Neutrophil (primary cell): ENCODE results near the gene COPB1.

Experiments
- H3K27ac ChIP-seq: fragments of 200-600 bp; sonication (generic); 2 replicates; pipeline ENCODE4 v1.5.1; 2016; ENCODE audit warnings: mild to moderate bottlenecking, moderate library complexity
- H3K27me3 ChIP-seq: fragments of 200-600 bp; sonication (generic); 2 replicates; pipeline ENCODE4 v1.6.0; 2016; ENCODE audit warnings: mild to moderate bottlenecking
- H3K36me3 ChIP-seq: fragments of 200-600 bp; sonication (generic); 2 replicates; pipeline ENCODE4 v1.5.1; 2017
- H3K4me1 ChIP-seq, 2 experiments: fragments of 200-600 bp in 1 of 2; sonication (generic) in 1 of 2; 1 replicate in 1 of 2; 2 replicates in 1 of 2; pipeline versions ENCODE4 v1.5.1 to v1.6.1; 2013 to 2016; ENCODE audit warnings: low read depth in 1 of 2, low read length in 1 of 2, mild to moderate bottlenecking in 1 of 2, moderate library complexity in 1 of 2; ENCODE audit not compliant: control insufficient read depth in 1 of 2, insufficient read depth in 1 of 2
- H3K4me3 ChIP-seq, 2 experiments: fragments of 200-600 bp in 1 of 2; sonication (generic) in 1 of 2; 1 replicate in 1 of 2; 2 replicates in 1 of 2; pipeline ENCODE4 v1.5.1; 2013 to 2016; ENCODE audit warnings: low read depth in 1 of 2, low read length in 1 of 2, mild to moderate bottlenecking in 1 of 2, moderate library complexity in 1 of 2
- H3K9me3 ChIP-seq: fragments of 200-600 bp; sonication (generic); 2 replicates; pipeline ENCODE4 v1.5.1; 2016
- TF ChIP-seq, protein P1 (sequence below): fragments of 200-600 bp; sonication (generic); IDR thresholded peaks from 2 replicates; pipeline ENCODE4 v1.5.1; 2016; ENCODE audit warnings: antibody characterized with exemption

COPB1 gene

DNA sequence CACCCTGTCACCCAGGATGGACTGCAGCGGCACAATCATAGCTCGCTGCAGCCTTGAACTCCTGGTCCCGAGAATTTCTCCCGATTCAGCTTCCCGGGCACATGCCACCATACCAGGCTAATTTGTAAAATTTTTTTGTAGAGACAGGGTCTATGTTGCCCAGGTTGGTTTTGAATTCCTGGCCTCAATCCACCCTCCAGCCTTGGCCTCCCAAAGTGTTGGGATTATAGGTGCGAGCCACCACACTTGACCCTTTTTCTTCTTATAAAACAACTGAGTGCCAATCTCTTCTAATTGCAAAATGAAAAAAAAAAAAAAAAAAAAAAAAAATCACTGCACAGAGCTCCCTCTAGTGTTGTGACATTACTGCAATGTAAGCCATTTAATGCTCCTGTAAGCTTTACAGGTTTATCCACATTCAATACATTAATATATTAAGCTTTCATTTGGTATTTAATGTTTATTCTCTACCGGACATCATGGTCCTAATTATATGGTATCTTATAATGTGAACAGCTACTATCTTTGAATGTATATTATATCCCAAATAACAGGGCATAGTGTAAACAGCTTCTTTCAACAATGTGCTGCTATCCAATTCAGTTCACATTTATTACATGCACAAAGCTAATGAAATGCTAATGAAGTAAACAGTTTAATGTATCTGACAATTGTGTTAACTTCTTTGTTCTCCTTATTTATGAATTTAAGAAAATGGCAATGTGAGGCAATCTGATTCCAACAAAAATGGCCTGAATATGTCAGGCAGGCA, 44.6 kb downstream of the COPB1 start:
- Histone ChIP-seq H3K36me3 (peaks cover 73% of the 10 kb centered on the region), H3K9me3 (no peaks in the 10 kb centered on the region), H3K4me1 (no peaks in the 10 kb centered on the region), H3K4me3 (no peak overlapping the region), H3K27ac (no peak overlapping the region), H3K27me3 (no peaks in the 10 kb centered on the region)
- TF ChIP-seq, protein P1, sequence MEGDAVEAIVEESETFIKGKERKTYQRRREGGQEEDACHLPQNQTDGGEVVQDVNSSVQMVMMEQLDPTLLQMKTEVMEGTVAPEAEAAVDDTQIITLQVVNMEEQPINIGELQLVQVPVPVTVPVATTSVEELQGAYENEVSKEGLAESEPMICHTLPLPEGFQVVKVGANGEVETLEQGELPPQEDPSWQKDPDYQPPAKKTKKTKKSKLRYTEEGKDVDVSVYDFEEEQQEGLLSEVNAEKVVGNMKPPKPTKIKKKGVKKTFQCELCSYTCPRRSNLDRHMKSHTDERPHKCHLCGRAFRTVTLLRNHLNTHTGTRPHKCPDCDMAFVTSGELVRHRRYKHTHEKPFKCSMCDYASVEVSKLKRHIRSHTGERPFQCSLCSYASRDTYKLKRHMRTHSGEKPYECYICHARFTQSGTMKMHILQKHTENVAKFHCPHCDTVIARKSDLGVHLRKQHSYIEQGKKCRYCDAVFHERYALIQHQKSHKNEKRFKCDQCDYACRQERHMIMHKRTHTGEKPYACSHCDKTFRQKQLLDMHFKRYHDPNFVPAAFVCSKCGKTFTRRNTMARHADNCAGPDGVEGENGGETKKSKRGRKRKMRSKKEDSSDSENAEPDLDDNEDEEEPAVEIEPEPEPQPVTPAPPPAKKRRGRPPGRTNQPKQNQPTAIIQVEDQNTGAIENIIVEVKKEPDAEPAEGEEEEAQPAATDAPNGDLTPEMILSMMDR = no peak

DNA sequence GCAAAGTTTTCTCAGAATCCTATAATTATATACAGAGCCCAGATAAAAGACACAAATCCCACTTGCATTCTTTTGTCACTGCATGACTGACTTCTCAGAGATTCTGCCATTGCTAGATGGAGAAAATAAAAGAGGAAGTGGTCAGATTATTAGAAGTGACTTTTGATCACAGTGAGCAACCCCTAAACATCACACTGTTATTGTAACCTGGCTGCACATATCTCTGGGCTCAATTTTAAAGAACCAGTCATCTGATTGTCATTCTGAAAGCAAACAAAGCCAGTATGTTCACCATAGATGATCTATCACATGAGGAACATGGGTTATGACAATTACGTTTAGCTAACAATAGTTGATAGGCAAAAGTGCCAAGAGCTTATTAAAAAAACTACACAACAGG, 47.8 kb downstream of the COPB1 start:
- no peaks in the 10 kb centered on the region for H3K27me3 ChIP-seq
- TF ChIP-seq, protein P1 = no peak
- peaks cover 41% of the 10 kb centered on the region for H3K36me3 ChIP-seq
- H3K4me1 ChIP-seq = no peaks in the 10 kb centered on the region
- no peaks in the 10 kb centered on the region for H3K9me3 ChIP-seq
- H3K4me3 ChIP-seq = no peak overlapping the region
- H3K27ac ChIP-seq = no peak overlapping the region

GRCh38 chr11:14449302-14449714, 50.3 kb downstream of the COPB1 start:
- TF ChIP-seq, protein P1 = no peak
- no peaks in the 10 kb centered on the region for H3K4me1 ChIP-seq
- no peak overlapping the region for H3K27ac ChIP-seq
- no peaks in the 10 kb centered on the region for H3K9me3 ChIP-seq
- no peak overlapping the region for H3K4me3 ChIP-seq
- no peaks in the 10 kb centered on the region for H3K27me3 ChIP-seq
- H3K36me3 ChIP-seq = peaks cover 19% of the 10 kb centered on the region

DNA sequence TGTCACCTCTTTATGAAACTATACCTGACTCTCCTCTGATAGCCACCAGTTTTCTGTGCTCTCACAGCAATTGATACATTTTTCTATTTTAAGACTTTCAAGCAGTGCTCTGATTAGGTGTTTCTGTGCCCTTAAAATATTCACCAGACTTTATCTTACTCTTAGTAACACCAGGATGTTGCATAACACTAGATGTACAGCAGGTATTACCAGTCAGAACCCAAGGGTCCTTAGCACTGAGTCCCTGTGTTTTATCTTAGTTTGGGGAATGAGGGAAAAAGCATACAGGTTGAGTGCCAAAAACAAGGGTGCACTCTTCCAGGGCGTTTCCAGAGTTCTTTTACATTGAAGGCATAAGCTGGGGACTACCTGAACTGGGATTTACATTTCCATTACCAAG, 51.4 kb downstream of the COPB1 start:
- no peaks in the 10 kb centered on the region for H3K4me1 ChIP-seq
- H3K27ac ChIP-seq = no peak overlapping the region
- no peaks in the 10 kb centered on the region for H3K27me3 ChIP-seq
- H3K9me3 ChIP-seq = no peaks in the 10 kb centered on the region
- H3K4me3 ChIP-seq = no peak overlapping the region
- TF ChIP-seq, protein P1 = no peak
- H3K36me3 ChIP-seq = peaks cover 13% of the 10 kb centered on the region

- Histone ChIP-seq H3K9me3 (no peaks in the 10 kb centered on the region), H3K27ac (no peak overlapping the region), H3K4me1 (no peaks in the 10 kb centered on the region), H3K36me3 (peaks cover 5% of the 10 kb centered on the region), H3K27me3 (no peaks in the 10 kb centered on the region), H3K4me3 (no peak overlapping the region)
- TF ChIP-seq, protein P1 = no peak
Measured at GRCh38 chr11:14446701-14447169, 52.9 kb downstream of the COPB1 start.
